Measurements from ENCODE around the gene POLN. TPM values are rescaled to one million over a fixed set of nuclear protein-coding genes. Genes with fewer than 3 reads are reported as not detected.

POLN gene
- polyA plus RNA-seq, 1 experiment: 0.35 TPM

- ChIA-PET CTCF (no interaction called here), POLR2A (no interaction called here)
- no peaks in the 10 kb centered on the region for H3K27me3 ChIP-seq (ENCODE audit: control insufficient read depth, insufficient read depth, low read length)
- DNase-seq (ENCODE audit: low read depth, low spot score): no peak
- H3K9me3 ChIP-seq (ENCODE audit: control insufficient read depth, insufficient read depth, low read length): no peaks in the 10 kb centered on the region
- H3K27ac ChIP-seq (ENCODE audit: low read depth, low read length): no peak overlapping the region
- H3K4me3 ChIP-seq (ENCODE audit: low read depth, low read length): no peak overlapping the region
- no peak for TF ChIP-seq CTCF (IDR thresholded peaks at IDR 0.05; ENCODE audit: low read depth, low read length)
Measured at GRCh38 chr4:2194496-2194895, 47.4 kb downstream of the POLN start.

- Histone ChIP-seq H3K9me3 (ENCODE audit: control insufficient read depth, insufficient read depth, low read length) (no peaks in the 10 kb centered on the region), H3K27ac (ENCODE audit: low read depth, low read length) (no peak overlapping the region), H3K27me3 (ENCODE audit: control insufficient read depth, insufficient read depth, low read length) (no peaks in the 10 kb centered on the region), H3K4me3 (ENCODE audit: low read depth, low read length) (no peak overlapping the region)
- ChIA-PET POLR2A (no interaction called here), CTCF (no interaction called here)
- no peak for DNase-seq (ENCODE audit: low read depth, low spot score)
- TF ChIP-seq CTCF (IDR thresholded peaks at IDR 0.05; ENCODE audit: low read depth, low read length): no peak
Measured at GRCh38 chr4:2193326-2193725, 48.6 kb downstream of the POLN start.

GRCh38 chr4:2186865-2187172 is 55.1 kb downstream of the POLN start:
- no peak overlapping the region for H3K27ac ChIP-seq (ENCODE audit: low read depth, low read length)
- DNase-seq (ENCODE audit: low read depth, low spot score): no peak
- no peak for TF ChIP-seq CTCF (IDR thresholded peaks at IDR 0.05; ENCODE audit: low read depth, low read length)
- no peak overlapping the region for H3K4me3 ChIP-seq (ENCODE audit: low read depth, low read length)
- H3K9me3 ChIP-seq (ENCODE audit: control insufficient read depth, insufficient read depth, low read length): no peaks in the 10 kb centered on the region
- H3K27me3 ChIP-seq (ENCODE audit: control insufficient read depth, insufficient read depth, low read length): no peaks in the 10 kb centered on the region
- CTCF ChIA-PET: no interaction called here
- POLR2A ChIA-PET: no interaction called here

- TF ChIP-seq CTCF (IDR thresholded peaks at IDR 0.05; ENCODE audit: low read depth, low read length): peak; percentile 25; the same call in 1 of the 2 replicates
- ChIA-PET CTCF (no interaction called here), POLR2A (no interaction called here)
- no peak for DNase-seq (ENCODE audit: low read depth, low spot score)
- Histone ChIP-seq H3K4me3 (ENCODE audit: low read depth, low read length) (no peak overlapping the region), H3K27ac (ENCODE audit: low read depth, low read length) (no peak overlapping the region), H3K27me3 (ENCODE audit: control insufficient read depth, insufficient read depth, low read length) (no peaks in the 10 kb centered on the region), H3K9me3 (ENCODE audit: control insufficient read depth, insufficient read depth, low read length) (no peaks in the 10 kb centered on the region)
Measured at GRCh38 chr4:2186133-2186864, 55.6 kb downstream of the POLN start.

GRCh38 chr4:2183394-2183793 is 58.5 kb downstream of the POLN start:
- TF ChIP-seq CTCF (IDR thresholded peaks at IDR 0.05; ENCODE audit: low read depth, low read length): no peak
- H3K9me3 ChIP-seq (ENCODE audit: control insufficient read depth, insufficient read depth, low read length): no peaks in the 10 kb centered on the region
- DNase-seq (ENCODE audit: low read depth, low spot score): no peak
- no peak overlapping the region for H3K27ac ChIP-seq (ENCODE audit: low read depth, low read length)
- POLR2A ChIA-PET: no interaction called here
- H3K27me3 ChIP-seq (ENCODE audit: control insufficient read depth, insufficient read depth, low read length): no peaks in the 10 kb centered on the region
- CTCF ChIA-PET: interaction anchor here (0.6 kb wide), 1 partner anchor 174 kb away, joined by 3 read pairs; no protein-coding TSS in a partner anchor
- no peak overlapping the region for H3K4me3 ChIP-seq (ENCODE audit: low read depth, low read length)

Measured in AG04450 (cell line).